Neural cell (in vitro differentiated cells): ENCODE results near the gene ASRGL1. TPM values are rescaled to one million over a fixed set of nuclear protein-coding genes. Genes with fewer than 3 reads are reported as not detected.

Source experiments
- H2AFZ ChIP-seq: fragments of 200-600, 300-800 bp; sonication (generic), shearing (Covaris generic); 2 replicates; pipeline ENCODE4 v1.6.0; 2014; ENCODE audit warnings: low read depth, mild to moderate bottlenecking, antibody characterized with exemption, low read length, moderate library complexity
- H3F3A ChIP-seq: fragments of 200-600 bp; shearing (Covaris generic); 2 replicates; pipeline ENCODE4 v1.6.1; 2016; ENCODE audit warnings: mild to moderate bottlenecking, moderate library complexity, mixed read lengths, antibody characterized with exemption, low read length; ENCODE audit not compliant: insufficient read depth, poor library complexity, severe bottlenecking
- H3K27ac ChIP-seq: fragments of 200-600, 300-800 bp; sonication (generic), shearing (Covaris generic); 2 replicates; pipeline ENCODE4 v1.5.1; 2014; ENCODE audit warnings: mild to moderate bottlenecking, low read length, moderate library complexity
- H3K27me3 ChIP-seq: fragments of 300-800, 200-600 bp; sonication (generic), shearing (Covaris generic); 2 replicates; pipeline ENCODE4 v1.6.0; 2014; ENCODE audit warnings: mild to moderate bottlenecking, low read depth, low read length, moderate library complexity; ENCODE audit not compliant: insufficient read depth
- H3K36me3 ChIP-seq: fragments of 300-800, 200-600 bp; sonication (generic), shearing (Covaris generic); 2 replicates; pipeline ENCODE4 v1.5.1; 2014; ENCODE audit warnings: mild to moderate bottlenecking, antibody characterized with exemption, low read length, moderate library complexity; ENCODE audit not compliant: insufficient read depth
- H3K4me2 ChIP-seq: fragments of 300-800, 200-600 bp; sonication (generic), shearing (Covaris generic); 2 replicates; pipeline ENCODE4 v1.6.0; 2014; ENCODE audit warnings: mild to moderate bottlenecking, low read length
- H3K4me3 ChIP-seq: fragments of 300-800, 200-600 bp; sonication (generic), shearing (Covaris generic); 2 replicates; pipeline ENCODE4 v1.5.1; 2014; ENCODE audit warnings: mild to moderate bottlenecking, low read length, moderate library complexity
- H3K79me2 ChIP-seq: fragments of 200-600 bp; shearing (Covaris generic); replicated peaks from 2 replicates; pipeline ENCODE4 v1.6.0; 2014; ENCODE audit warnings: mild to moderate bottlenecking, low read length, moderate library complexity; ENCODE audit not compliant: insufficient read depth
- H3K9ac ChIP-seq: fragments of 300-800, 200-600 bp; sonication (generic), shearing (Covaris generic); 2 replicates; pipeline ENCODE4 v1.6.1; 2016; ENCODE audit warnings: mild to moderate bottlenecking, low read length, mixed read lengths
- H3K9me2 ChIP-seq: fragments of 200-600 bp; shearing (Covaris generic); 2 replicates; pipeline ENCODE4 v1.6.1; 2016; ENCODE audit warnings: mild to moderate bottlenecking, low read length, mixed read lengths; ENCODE audit not compliant: insufficient read depth
- H3K9me3 ChIP-seq: fragments of 200-600, 300-800 bp; sonication (generic), shearing (Covaris generic); 2 replicates; pipeline ENCODE4 v1.6.1; 2016; ENCODE audit warnings: mild to moderate bottlenecking, mixed run types, low read length, moderate library complexity, mixed read lengths
- H4K20me1 ChIP-seq: fragments of 200-600 bp; shearing (Covaris generic); 2 replicates; pipeline ENCODE4 v1.6.1; 2016; ENCODE audit warnings: mild to moderate bottlenecking, mixed run types; ENCODE audit not compliant: insufficient read depth
- EZH2 ChIP-seq: fragments of 200-600, 300-800 bp; shearing (Covaris generic), sonication (generic); IDR thresholded peaks from 2 replicates; pipeline ENCODE4 v1.6.1; 2014; ENCODE audit warnings: antibody characterized with exemption, low read length, borderline replicate concordance, mild to moderate bottlenecking; ENCODE audit not compliant: insufficient read depth, poor library complexity, severe bottlenecking
- MXI1 ChIP-seq: fragments of 450-650 bp; conservative IDR thresholded peaks from 2 replicates; pipeline ENCODE4 v1.6.1; 2014; ENCODE audit warnings: antibody characterized with exemption, mild to moderate bottlenecking; ENCODE audit not compliant: poor library complexity, severe bottlenecking
- POLR2AphosphoS5 ChIP-seq: IDR thresholded peaks from 2 replicates; pipeline ENCODE4 v1.6.1; 2012
- RAD21 ChIP-seq: fragments of 450-650 bp; conservative IDR thresholded peaks from 2 replicates; pipeline ENCODE4 v1.6.1; 2014; ENCODE audit warnings: antibody characterized with exemption, mild to moderate bottlenecking, moderate library complexity
- REST ChIP-seq: IDR thresholded peaks from 2 replicates; pipeline ENCODE4 v1.6.1; 2012; ENCODE audit warnings: borderline replicate concordance
- SMC3 ChIP-seq: fragments of 450-650 bp; conservative IDR thresholded peaks from 2 replicates; pipeline ENCODE4 v1.6.1; 2014; ENCODE audit warnings: antibody characterized with exemption, mild to moderate bottlenecking, moderate library complexity; ENCODE audit not compliant: poor library complexity
- TAF1 ChIP-seq: IDR thresholded peaks from 2 replicates; pipeline ENCODE4 v1.6.1; 2012; ENCODE audit warnings: low read depth
- polyA plus RNA-seq: library from polyadenylated mRNA; depleted of rRNA; stranded (reverse); fragments of >200 nt; gene quantifications from 2 replicates; pipeline ENCODE4 v1.2.3, GENCODE V29; 2014
- TF ChIP-seq, protein P1 (sequence below): fragments of 450-650 bp; IDR thresholded peaks from 2 replicates; pipeline ENCODE4 v1.5.1; 2014; ENCODE audit warnings: antibody characterized with exemption, mild to moderate bottlenecking, moderate library complexity; ENCODE audit not compliant: poor library complexity, severe bottlenecking

The ASRGL1 gene
- polyA plus RNA-seq, 1 donor from 2014 or later, result 129 TPM

- no peak overlapping the region for H3K4me2 ChIP-seq
- no peak overlapping the region for H3K27ac ChIP-seq
- H3K9me2 ChIP-seq, result no peaks in the 10 kb centered on the region
- H3K9me3 ChIP-seq, result no peaks in the 10 kb centered on the region
- H3F3A ChIP-seq, result no peaks in the 10 kb centered on the region
- H3K79me2 ChIP-seq, result no peaks in the 10 kb centered on the region
- peaks cover 6% of the 10 kb centered on the region for H3K36me3 ChIP-seq
- no peaks in the 10 kb centered on the region for H3K27me3 ChIP-seq
- no peak for TF ChIP-seq EZH2
- no peak for TF ChIP-seq MXI1
- no peak for TF ChIP-seq RAD21
- TF ChIP-seq POLR2AphosphoS5, result no peak
- no peak for TF ChIP-seq SMC3
- TF ChIP-seq REST, result no peak
- TF ChIP-seq, protein P1, sequence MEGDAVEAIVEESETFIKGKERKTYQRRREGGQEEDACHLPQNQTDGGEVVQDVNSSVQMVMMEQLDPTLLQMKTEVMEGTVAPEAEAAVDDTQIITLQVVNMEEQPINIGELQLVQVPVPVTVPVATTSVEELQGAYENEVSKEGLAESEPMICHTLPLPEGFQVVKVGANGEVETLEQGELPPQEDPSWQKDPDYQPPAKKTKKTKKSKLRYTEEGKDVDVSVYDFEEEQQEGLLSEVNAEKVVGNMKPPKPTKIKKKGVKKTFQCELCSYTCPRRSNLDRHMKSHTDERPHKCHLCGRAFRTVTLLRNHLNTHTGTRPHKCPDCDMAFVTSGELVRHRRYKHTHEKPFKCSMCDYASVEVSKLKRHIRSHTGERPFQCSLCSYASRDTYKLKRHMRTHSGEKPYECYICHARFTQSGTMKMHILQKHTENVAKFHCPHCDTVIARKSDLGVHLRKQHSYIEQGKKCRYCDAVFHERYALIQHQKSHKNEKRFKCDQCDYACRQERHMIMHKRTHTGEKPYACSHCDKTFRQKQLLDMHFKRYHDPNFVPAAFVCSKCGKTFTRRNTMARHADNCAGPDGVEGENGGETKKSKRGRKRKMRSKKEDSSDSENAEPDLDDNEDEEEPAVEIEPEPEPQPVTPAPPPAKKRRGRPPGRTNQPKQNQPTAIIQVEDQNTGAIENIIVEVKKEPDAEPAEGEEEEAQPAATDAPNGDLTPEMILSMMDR, result no peak
- no peak for TF ChIP-seq TAF1
- no peak overlapping the region for H2AFZ ChIP-seq
- no peak overlapping the region for H3K9ac ChIP-seq
- H3K4me3 ChIP-seq, result no peak overlapping the region
- no peaks in the 10 kb centered on the region for H4K20me1 ChIP-seq
Observed at GRCh38 chr11:62344210-62344609, 7.0 kb downstream of the ASRGL1 start.

DNA sequence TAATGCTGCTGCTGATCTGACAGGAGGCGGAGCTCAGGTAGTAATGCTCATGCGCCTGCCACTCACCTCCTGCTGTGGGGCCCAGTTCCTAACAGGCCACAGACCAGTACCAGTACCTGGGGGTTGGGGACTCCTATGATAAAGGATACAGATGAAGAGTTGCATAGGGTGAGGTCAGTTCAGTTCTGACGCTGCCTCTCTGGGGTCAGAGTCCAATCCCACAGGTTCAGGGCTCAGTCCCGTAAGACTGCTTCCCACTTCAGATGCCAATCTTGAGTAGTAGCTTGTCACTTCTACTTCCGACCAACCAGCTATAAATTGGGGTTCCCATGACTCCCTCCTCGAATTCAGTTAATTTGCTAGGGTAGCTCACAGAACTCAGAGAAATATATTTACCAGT lies 8.6 kb downstream of the ASRGL1 start:
- no peak overlapping the region for H3K4me3 ChIP-seq
- no peak overlapping the region for H2AFZ ChIP-seq
- no peak overlapping the region for H3K27ac ChIP-seq
- H3K4me2 ChIP-seq, result no peak overlapping the region
- no peaks in the 10 kb centered on the region for H3K36me3 ChIP-seq
- H3F3A ChIP-seq, result no peaks in the 10 kb centered on the region
- no peak overlapping the region for H3K9ac ChIP-seq
- H4K20me1 ChIP-seq, result no peaks in the 10 kb centered on the region
- no peak for TF ChIP-seq SMC3
- TF ChIP-seq RAD21, result no peak
- no peak for TF ChIP-seq TAF1
- TF ChIP-seq POLR2AphosphoS5, result no peak
- no peaks in the 10 kb centered on the region for H3K9me3 ChIP-seq
- no peaks in the 10 kb centered on the region for H3K27me3 ChIP-seq
- no peaks in the 10 kb centered on the region for H3K79me2 ChIP-seq
- H3K9me2 ChIP-seq, result no peaks in the 10 kb centered on the region
